ENCODE results near the gene PTPRK. TPM values are rescaled to one million over a fixed set of nuclear protein-coding genes. Genes with fewer than 3 reads are reported as not detected.

Gene PTPRK
- total and polyA plus RNA-seq, 2 of the 13 experiments (the other 11 are each of a cell fraction or from before 2014, with no cell fraction given), result 43.6 to 98.3 TPM

GRCh38 chr6:127956260-127956888 lies 564.0 kb downstream of the PTPRK start (continued):
- TF ChIP-seq ZNF142 (CRISPR knock-in tag; IDR thresholded peaks at IDR 0.05), result no peak
- TF ChIP-seq ZNF766 (CRISPR knock-in tag; IDR thresholded peaks at IDR 0.05; ENCODE audit: borderline replicate concordance), result no peak
- no peak for TF ChIP-seq SMARCC2 (IDR thresholded peaks at IDR 0.05)
- TF ChIP-seq ZIK1 (CRISPR knock-in tag; IDR thresholded peaks at IDR 0.05; ENCODE audit: borderline replicate concordance, low read depth), result no peak
- TF ChIP-seq ZNF205 (CRISPR knock-in tag; IDR thresholded peaks at IDR 0.05), result no peak

- DNase-seq (ENCODE audit: low spot score) (no peak), ATAC-seq (no peak), FAIRE-seq (no peak)
- H3K4me3 ChIP-seq (replicated peaks in 1 of 3; ENCODE audit: insufficient read depth in 1 of 3, low read depth in 2 of 3, low read length in 3 of 3), result no peak overlapping the region
- WGBS (ENCODE audit: low lambda C conversion rate), result 68% methylated on average over 4 of the region's 4 CpGs
- no peak overlapping the region for H3K9ac ChIP-seq (ENCODE audit: insufficient read depth, low read depth, low read length)
- no peaks in the 10 kb centered on the region for H3K36me3 ChIP-seq (replicated peaks in 1 of 2; ENCODE audit: control insufficient read depth in 1 of 2, insufficient read depth in 2 of 2, low read length in 2 of 2)
- no peak overlapping the region for H2AFZ ChIP-seq (ENCODE audit: low read length)
- H3K4me2 ChIP-seq (ENCODE audit: low read depth, low read length), result no peak overlapping the region
- no peaks in the 10 kb centered on the region for H3K79me2 ChIP-seq (ENCODE audit: insufficient read depth, low read length)
- ChIA-PET CTCF (ENCODE audit: low intra/inter-chr PET ratio, low total read pairs) (no interaction called here), POLR2A (no interaction called here)
- intact Hi-C loops (cut with micrococcal nuclease; ENCODE audit: unreplicated experiment), result no loop called here
- BruUV-seq (replicated peaks), result no TSS peak
- H3K9me3 ChIP-seq (ENCODE audit: low read length), result no peaks in the 10 kb centered on the region
- in situ Hi-C loops (cut with HindIII; ENCODE audit: extremely low pct_ligation_motif_present, low pct_unique_long_range_greater_than_20kb), result no loop called here
- no peaks in the 10 kb centered on the region for H4K20me1 ChIP-seq (ENCODE audit: insufficient read depth, low read length)
- H3K27me3 ChIP-seq (ENCODE audit: control insufficient read depth in 1 of 2, insufficient read depth in 2 of 2, low read length in 2 of 2), result peaks cover 0 to under 1% of the 10 kb centered on the region in 2 experiments; a peak in 2 of 5 replicates
- no peaks in the 10 kb centered on the region for H3K4me1 ChIP-seq (ENCODE audit: insufficient read depth, low read length)
- H3K27ac ChIP-seq (ENCODE audit: extremely low read length, insufficient read depth, low read length), result no peak overlapping the region
- no peak for TF ChIP-seq POLR2AphosphoS2 (IDR thresholded peaks at IDR 0.05; ENCODE audit: low read depth, low read length)
- no peak for TF ChIP-seq MATR3 (CRISPR knock-in tag; IDR thresholded peaks at IDR 0.05)
- no peak for TF ChIP-seq ZNF775 (CRISPR knock-in tag; IDR thresholded peaks at IDR 0.05; ENCODE audit: borderline replicate concordance)
- no peak for TF ChIP-seq ELF1 (CRISPR knock-in tag; IDR thresholded peaks at IDR 0.05)
- TF ChIP-seq SP1 (IDR thresholded peaks at IDR 0.05), result no peak
- no peak for TF ChIP-seq SP1 (CRISPR knock-in tag; IDR thresholded peaks at IDR 0.05)
- TF ChIP-seq TERF1 (CRISPR knock-in tag; IDR thresholded peaks at IDR 0.05), result no peak
- TF ChIP-seq ZNF747 (CRISPR knock-in tag; IDR thresholded peaks at IDR 0.05; ENCODE audit: borderline replicate concordance), result no peak
- TF ChIP-seq ZNF292 (CRISPR knock-in tag; IDR thresholded peaks at IDR 0.05; ENCODE audit: borderline replicate concordance, low read depth), result no peak
Observed at GRCh38 chr6:127954082-127954481, 566.3 kb downstream of the PTPRK start.

Measured in HepG2 (cell line).